NCI-H2081 (cell line): Measurements from ENCODE around the gene ZNF689.

Experiments
- DNase-seq, 2 experiments: peaks; one replicate each; lab custom pipeline; 2025; lab: John Stamatoyannopoulos, UW

The ZNF689 gene

DNA sequence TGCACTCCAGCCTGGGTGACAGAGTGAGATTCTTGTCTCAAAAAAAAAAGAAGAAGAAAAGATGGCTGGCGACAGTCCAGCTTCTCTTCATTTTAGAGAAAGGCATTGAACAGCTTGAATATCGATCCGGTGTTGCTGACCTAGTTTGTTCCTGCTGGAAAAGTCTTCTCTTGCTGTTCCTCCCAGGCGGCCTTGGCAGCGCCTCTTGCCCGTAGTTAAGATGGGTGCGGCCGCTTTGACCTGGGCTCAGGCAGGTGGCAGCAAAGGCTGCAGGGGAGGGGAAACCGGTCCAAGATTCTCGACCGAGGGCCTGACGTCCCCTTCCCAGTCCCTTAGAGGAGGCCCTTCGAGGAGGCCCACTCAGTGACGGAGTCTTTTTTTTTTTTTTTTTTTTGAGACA, 48.2 kb downstream of the ZNF689 start:
- DNase-seq: no peak

DNA sequence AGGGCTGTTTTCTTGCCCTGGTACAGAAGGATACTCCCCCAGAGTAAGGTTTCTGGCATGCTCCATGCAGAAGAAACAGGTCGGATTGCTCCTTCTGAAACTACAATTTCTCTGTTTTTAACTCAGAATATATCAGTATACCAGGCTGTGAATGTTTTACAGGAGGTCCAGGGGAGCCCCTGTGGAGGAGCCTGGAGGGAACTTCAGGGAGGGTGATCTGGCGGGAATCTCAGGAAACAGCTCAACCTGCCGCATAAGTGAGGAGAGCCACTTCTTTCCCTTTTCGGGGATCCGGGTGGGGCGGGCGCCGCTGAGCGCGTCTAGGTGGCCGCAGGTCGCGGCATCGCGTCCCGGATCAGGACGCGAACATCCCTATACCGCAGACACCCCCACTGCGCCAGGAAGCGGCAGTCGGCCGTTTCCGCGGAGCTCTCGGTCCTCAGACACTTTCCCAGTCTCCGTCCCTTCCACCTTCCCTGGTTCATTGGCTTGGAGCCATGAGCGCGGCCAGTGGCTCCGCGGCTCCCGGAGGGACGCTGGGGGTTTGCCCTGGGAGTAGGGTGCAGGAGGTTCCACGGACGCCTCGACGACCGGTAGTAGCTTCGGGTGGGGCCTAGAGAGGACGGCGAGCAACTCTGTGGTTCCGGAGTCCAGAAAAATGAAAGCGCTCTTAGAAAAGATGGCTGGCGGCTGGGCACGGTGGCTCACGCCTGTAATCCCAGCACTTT, 48.9 kb downstream of the ZNF689 start:
- no peak for DNase-seq

DNA sequence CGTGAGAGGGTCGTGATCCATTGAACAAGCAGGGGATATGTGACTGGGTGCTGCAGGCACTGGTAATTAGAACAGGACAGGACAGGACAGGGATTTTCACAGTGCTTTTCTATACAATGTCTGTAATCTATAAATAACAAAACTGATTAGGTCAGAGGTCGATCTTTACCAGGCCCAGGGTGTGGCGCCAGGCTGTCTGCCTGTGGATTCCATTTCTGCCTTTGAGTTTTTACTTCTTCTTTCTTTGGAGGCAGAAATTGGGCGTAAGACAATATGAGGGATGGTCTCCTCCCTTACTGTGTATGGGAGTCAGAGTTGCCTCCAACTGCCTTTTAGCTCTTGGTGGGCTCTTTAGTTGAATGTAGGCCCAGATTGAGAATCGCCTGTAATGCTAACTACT, 50.5 kb downstream of the ZNF689 start:
- no peak for DNase-seq

DNA sequence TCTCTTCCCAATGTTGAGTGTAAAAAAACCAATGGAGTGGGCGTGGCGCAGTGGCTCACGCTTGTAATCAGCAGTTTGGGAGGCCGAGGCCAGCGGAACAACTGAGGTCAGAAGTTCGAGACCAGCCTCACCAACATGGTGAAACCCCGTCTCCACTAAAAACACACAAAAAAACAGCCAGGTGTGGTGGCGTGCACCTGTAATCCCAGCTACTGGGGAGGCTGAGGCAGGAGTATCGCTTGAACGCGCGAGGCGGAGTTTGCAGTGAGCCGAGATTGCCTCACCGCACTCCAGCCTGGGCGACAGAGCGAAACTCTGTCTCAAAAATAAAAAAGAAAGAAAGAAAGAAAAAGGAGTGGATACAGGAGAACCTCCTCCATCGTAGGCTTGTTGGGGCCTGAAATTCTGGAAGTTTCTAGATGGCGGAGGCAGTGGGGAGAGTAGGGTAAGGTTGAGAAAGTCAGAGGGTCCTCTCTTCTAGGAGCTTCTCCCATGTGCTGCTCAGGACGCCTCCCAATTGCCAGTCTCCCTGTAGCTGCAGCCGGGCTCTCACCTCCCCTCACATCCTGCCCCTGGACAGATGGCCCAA, 51.3 kb downstream of the ZNF689 start:
- DNase-seq: no peak

DNA sequence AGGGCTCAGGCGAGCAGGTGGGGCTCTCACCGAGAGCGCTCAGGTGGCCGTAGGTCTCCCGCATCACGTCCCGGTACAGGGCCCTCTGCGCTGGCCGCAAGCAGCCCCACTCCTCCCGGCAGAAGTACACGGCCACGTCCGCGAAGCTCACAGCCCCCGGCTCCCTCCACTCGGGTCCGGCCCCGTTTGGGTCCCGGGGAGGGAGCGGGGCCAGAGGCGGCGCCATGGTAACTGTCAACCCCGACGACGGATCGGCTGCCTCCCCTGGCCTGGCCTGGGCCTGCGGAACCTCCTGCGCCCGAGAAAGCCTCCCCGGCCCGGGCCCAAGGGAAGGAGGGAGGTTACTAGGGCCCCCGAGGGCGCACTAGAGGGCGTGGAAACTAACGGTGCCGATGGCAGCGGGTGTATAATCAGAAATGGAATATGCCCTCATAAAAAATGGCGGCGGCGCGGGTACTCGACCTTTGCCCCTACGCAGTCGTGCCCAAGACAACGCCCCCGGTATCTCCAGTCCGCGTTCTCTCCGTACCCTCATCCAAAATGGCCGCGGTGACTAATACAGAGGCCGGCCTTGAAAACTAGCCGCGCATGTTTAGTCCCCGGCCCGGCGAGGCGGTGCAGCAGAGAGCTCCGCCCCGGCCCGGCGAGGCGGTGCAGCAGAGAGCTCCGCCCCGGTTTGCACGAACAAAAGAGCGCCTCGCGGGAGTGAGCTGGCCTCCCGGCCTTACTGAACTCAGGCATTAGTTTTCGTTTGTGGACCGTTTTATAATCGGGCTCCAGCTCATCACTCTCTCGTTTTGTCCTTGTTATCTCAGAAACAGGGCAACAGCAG, 52.0 kb downstream of the ZNF689 start, which contains the start of gene ZNF764:
Gene ZNF764, minus strand, starts transcription at position 418 of the 832 bp plus-strand sequence. Its CDS starts 192 bp downstream, at position 226.
- peak; percentile 94 to 95 for DNase-seq

DNA sequence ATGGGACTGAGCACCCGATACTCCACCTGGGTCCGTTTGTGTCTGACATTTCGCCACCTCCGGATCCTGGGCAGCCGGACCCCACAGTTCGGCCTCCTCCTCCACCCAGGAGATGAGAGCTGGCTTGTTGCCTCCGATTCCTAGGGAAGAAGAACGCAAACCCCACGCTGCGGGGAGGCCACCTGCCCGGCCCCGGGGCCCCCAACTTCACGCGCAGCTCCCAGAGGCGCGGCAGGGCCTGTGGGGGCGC, 52.6 kb downstream of the ZNF689 start:
- no peak for DNase-seq

DNA sequence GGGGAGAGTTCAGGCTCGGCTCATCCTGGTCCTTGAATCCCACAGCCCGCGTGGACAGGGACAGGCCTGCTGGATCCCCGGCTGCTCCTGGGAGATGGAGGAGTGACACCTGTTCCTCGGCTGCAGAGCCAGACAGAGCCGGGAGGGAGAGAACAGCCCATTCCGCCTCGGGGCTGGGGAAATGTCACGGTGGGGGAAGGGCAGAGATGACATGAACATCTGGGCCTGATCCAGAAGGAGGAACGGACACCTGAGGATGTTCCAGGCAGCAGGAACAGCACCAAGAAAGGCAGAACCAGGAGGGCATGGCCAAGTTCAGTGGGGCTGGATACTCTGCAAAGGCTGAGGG, 54.1 kb downstream of the ZNF689 start:
- DNase-seq: no peak

DNA sequence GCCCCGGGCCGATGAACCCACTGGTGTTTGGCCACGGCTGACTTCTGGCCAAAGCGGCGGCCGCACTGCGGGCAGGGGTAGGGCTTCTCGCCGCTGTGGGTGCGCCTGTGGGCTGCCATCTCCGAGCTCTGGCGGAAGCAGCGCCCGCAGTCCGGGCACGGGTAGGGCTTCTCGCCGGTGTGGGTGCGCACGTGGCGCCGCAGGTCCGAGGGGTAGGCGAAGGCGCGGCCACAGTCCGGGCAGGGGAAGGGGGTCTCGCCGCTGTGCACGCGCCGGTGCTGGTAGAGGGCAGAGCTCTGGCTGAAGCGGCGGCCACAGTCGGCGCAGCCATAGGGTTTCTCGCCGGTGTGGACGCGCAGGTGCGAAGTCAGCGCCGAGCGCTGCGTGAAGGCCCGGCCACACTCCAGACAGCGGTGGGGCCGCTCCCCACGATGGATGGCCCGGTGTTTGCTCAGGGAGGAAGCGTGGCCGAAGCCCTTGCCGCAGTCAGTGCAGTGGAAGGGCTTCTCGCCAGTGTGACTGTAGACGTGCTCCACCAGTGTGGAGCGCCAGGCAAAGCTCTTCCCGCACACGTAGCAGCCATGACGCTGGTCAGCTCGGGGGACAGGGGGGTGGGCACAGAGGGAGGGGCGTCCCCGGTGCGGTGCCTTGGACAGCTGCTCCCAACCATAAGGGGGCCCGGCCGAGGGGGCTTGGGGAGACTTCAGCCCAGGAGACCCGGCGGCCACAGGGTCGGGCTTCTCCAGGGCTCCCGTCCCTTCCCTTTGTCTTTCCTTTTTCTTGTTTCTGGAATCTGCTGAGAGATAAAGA, 54.7 kb downstream of the ZNF689 start:
- DNase-seq: no peak

DNA sequence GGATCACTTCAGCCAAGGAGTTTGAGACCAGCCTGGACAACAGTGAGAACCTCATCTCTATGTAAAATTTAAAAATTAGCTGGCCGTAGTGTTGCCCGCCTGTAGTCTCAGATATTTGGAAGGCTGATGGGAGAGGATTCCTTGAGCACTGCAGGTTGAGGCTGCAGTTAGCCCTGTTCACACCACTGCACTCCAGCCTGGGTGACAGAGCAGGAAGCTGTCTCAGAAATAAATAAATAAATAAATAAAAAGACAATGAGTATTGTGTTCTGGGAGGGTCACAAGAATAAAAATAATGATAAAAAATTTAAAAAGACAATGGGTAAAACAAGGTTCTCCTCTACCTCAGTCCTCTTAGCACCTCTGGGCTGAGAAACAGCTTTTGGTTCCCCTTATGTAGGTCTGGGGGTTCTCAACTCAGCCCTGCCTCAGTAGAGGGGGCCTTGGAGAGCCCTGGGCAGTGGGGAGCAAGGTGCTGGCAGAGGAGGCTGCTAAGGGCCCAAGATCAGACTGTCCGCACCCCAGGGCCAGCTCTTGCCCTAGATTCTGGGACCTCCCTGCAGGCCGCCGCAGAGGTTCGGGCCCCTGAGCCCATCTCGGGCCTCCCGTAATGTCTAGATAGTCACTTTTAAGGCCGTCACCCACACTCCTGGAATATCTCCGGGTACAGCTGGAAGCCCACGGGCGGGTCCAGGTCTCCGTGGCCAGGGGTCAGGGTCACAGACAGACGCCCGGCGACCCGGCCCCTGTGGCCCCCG, 55.5 kb downstream of the ZNF689 start:
- no peak for DNase-seq

DNA sequence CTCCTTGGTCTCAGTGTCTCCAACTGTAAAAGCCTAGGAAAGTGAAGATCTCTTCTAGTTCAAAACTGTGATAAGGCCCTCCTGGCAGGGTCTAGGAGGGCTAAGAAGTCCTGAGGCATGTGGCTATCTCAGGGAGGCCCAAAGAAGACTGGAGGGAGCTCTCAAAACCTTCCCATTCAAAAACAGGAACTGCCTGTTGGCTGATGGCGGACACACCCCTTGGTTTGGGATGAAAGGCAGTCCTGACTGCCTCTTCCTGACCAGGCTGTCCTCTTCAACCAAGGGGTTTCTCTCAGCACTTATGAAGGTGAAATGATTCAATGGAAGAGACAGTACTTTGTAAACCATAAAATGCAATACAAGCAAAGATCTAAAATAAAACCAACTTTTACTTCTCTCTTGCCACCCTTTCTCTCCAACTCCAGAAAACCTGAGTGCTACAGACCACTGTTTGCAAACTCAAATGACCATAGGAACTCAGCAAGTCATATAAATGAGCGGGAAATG, 56.7 kb downstream of the ZNF689 start:
- DNase-seq: no peak

DNA sequence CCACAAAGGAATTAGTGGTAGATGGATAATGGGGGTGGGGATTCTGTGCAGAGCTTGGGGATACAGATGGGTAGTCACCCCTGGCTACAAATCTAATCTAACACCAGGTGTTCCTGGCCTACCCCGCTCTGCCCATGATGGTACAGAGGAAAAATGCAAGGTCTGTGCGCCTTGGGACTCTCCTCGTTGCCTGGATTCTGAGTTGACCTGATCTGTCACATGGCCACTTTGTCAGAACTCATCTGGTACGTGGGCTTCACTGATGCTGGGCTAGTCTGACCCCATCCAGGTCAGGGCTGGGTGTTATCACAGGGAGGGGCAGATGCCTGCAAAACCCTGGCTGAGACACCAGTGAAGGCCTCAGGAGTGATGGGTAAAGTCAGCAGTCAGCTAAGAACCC, 57.2 kb downstream of the ZNF689 start:
- no peak for DNase-seq
